ENCODE data around the gene AVPR1B.

AVPR1B gene

GRCh38 chr1:206087091-206087490 lies 30.1 kb downstream of the AVPR1B start:
- Histone ChIP-seq H3K4me3 (ENCODE audit: control insufficient read depth in 1 of 7, extremely low read depth in 1 of 7, insufficient read depth in 4 of 7, low read depth in 2 of 7, low read length in 6 of 7) (peak overlapping the region in 1 of 7 experiments; percentile 45), H3K27ac (ENCODE audit: insufficient read depth in 1 of 2, low read depth in 1 of 2, low read length in 2 of 2, poor library complexity in 1 of 2, severe bottlenecking in 2 of 2) (no peak overlapping the region), H3K27me3 (replicated peaks in 2 of 5; ENCODE audit: control insufficient read depth in 4 of 5, insufficient read depth in 5 of 5, low read length in 4 of 5) (no peaks in the 10 kb centered on the region), H3K9me3 (ENCODE audit: control extremely low read depth in 1 of 5, control insufficient read depth in 4 of 5, insufficient read depth in 2 of 5, low read depth in 1 of 5, low read length in 4 of 5) (no peaks in the 10 kb centered on the region), H3K36me3 (ENCODE audit: control insufficient read depth in 4 of 4, insufficient read depth in 4 of 4, low read length in 3 of 4) (no peaks in the 10 kb centered on the region), H3K4me1 (ENCODE audit: control extremely low read depth in 1 of 4, control insufficient read depth in 4 of 4, insufficient read depth in 4 of 4, low read length in 3 of 4) (peaks cover 6 to 54% (median 32%) of the 10 kb centered on the region in 4 experiments)
- ChIA-PET POLR2A (no interaction called here), CTCF (interaction anchor here (0.8 to 2.1 kb wide), 2 partner anchors 9 to 47 kb away, joined by 3 to 7 read pairs; no protein-coding TSS in a partner anchor)
- 96% methylated on average over 3 of the region's 3 CpGs for WGBS (ENCODE audit: insufficient coverage)
- no peak for DNase-seq

GRCh38 chr1:206083750-206084149 lies 33.4 kb downstream of the AVPR1B start:
- DNase-seq: no peak
- no peaks in the 10 kb centered on the region for H3K36me3 ChIP-seq (ENCODE audit: control insufficient read depth in 4 of 4, insufficient read depth in 4 of 4, low read length in 3 of 4)
- H3K4me1 ChIP-seq (ENCODE audit: control extremely low read depth in 1 of 4, control insufficient read depth in 4 of 4, insufficient read depth in 4 of 4, low read length in 3 of 4): peaks cover 9 to 59% (median 52%) of the 10 kb centered on the region in 4 experiments

DNA sequence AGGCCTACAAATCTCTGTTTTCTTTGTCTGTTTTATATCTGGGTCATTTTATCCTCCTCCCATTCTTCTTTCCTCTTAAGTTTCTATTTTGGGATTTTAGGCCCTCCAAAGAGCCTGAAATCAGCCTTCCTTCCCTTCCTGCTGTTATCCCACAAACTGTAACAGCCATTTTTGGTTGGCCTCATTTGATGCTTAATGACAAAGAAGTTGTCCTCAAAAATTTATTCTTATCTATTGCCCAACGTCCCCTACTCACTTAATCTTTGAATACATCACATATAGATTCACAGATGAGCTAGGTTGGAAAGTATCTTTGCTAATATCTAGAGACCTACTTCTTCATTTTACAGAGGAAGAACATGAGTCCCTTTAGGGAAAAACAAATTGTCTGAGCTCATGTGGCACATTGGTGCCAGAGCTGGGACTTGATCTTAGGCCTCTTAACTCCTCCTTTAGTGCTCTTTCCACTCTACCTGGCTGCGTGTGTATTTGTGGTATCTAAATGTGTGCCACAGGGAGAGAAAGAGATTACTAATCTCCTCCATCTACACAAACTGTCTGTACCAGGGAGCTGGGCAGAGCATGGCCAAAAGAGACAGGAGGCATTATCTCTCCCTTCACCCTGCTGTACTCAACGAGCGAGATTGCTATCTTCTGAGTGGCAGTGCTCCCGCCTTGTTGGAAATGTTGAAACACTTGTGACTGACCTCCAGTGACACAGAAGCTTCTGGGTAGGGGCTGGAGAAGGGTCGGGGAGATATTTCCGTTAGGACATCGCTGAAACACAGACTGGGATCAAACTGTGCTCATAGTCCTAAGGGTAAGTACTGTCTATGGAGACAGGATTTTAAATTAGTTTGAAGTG lies 34.1 kb downstream of the AVPR1B start:
- Histone ChIP-seq H3K27me3 (replicated peaks in 2 of 5; ENCODE audit: control insufficient read depth in 4 of 5, insufficient read depth in 5 of 5, low read length in 4 of 5) (no peaks in the 10 kb centered on the region), H3K4me3 (ENCODE audit: control insufficient read depth in 1 of 7, extremely low read depth in 1 of 7, insufficient read depth in 4 of 7, low read depth in 2 of 7, low read length in 6 of 7) (peak overlapping the region in 2 of 7 experiments; percentile 6 to 32), H3K9me3 (ENCODE audit: control extremely low read depth in 1 of 5, control insufficient read depth in 4 of 5, insufficient read depth in 2 of 5, low read depth in 1 of 5, low read length in 4 of 5) (no peaks in the 10 kb centered on the region), H3K36me3 (ENCODE audit: control insufficient read depth in 4 of 4, insufficient read depth in 4 of 4, low read length in 3 of 4) (no peaks in the 10 kb centered on the region), H3K4me1 (ENCODE audit: control extremely low read depth in 1 of 4, control insufficient read depth in 4 of 4, insufficient read depth in 4 of 4, low read length in 3 of 4) (peaks cover 9 to 61% (median 56%) of the 10 kb centered on the region in 4 experiments), H3K27ac (ENCODE audit: insufficient read depth in 1 of 2, low read depth in 1 of 2, low read length in 2 of 2, poor library complexity in 1 of 2, severe bottlenecking in 2 of 2) (peak overlapping the region; percentile 40 to 52)
- peak in 1 of 3 donors; percentile 28 for DNase-seq
- ChIA-PET CTCF (interaction anchor here (0.6 to 4.9 kb wide), 11 partner anchors 7 to 54 kb away, joined by 3 to 25 read pairs (median 3); partner anchors contain the start of gene AVPR1B), POLR2A (interaction anchor here (1.0 kb wide), 1 partner anchor 8 kb away, joined by 3 read pairs; no protein-coding TSS in a partner anchor)
- 55% methylated on average over 4 of the region's 8 CpGs for WGBS (ENCODE audit: insufficient coverage)

More at GRCh38 chr1:206083750-206084149, 33.4 kb downstream of the AVPR1B start:
- CTCF ChIA-PET: interaction anchor here (0.6 to 4.9 kb wide), 11 partner anchors 8 to 34 kb away, joined by 3 to 25 read pairs (median 3); partner anchors contain the start of gene AVPR1B
- 88% methylated on average over 1 of the region's 2 CpGs for WGBS (ENCODE audit: insufficient coverage)
- Histone ChIP-seq H3K27me3 (replicated peaks in 2 of 5; ENCODE audit: control insufficient read depth in 4 of 5, insufficient read depth in 5 of 5, low read length in 4 of 5) (no peaks in the 10 kb centered on the region), H3K4me3 (ENCODE audit: control insufficient read depth in 1 of 7, extremely low read depth in 1 of 7, insufficient read depth in 4 of 7, low read depth in 2 of 7, low read length in 6 of 7) (peak overlapping the region in 3 of 7 experiments; percentile 6 to 43 (median 32)), H3K27ac (ENCODE audit: insufficient read depth in 1 of 2, low read depth in 1 of 2, low read length in 2 of 2, poor library complexity in 1 of 2, severe bottlenecking in 2 of 2) (no peak overlapping the region), H3K9me3 (ENCODE audit: control extremely low read depth in 1 of 5, control insufficient read depth in 4 of 5, insufficient read depth in 2 of 5, low read depth in 1 of 5, low read length in 4 of 5) (no peaks in the 10 kb centered on the region)
- POLR2A ChIA-PET: interaction anchor here (1.0 kb wide), 1 partner anchor 9 kb away, joined by 3 read pairs; no protein-coding TSS in a partner anchor

DNA sequence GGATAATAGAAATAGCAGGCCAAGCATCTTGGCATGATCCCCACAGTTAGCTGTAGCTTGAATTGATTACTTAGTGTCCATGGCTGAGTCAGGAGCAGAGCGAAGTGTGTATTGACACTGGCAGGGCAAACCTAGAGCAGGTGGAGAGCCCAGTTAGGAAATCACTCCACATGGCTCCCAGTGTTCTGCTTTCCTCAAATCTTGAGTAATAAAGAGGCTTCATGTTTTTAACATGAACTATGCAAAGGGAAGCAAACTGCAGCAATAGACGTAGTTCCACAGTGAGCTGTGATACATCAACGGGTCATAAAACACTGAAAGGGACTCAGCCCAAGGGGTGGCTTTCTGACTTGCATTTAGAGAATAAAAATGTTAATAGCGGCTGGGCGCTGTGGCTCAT lies 35.3 kb downstream of the AVPR1B start:
- no peaks in the 10 kb centered on the region for H3K27me3 ChIP-seq (replicated peaks in 2 of 5; ENCODE audit: control insufficient read depth in 4 of 5, insufficient read depth in 5 of 5, low read length in 4 of 5)
- H3K4me1 ChIP-seq (ENCODE audit: control extremely low read depth in 1 of 4, control insufficient read depth in 4 of 4, insufficient read depth in 4 of 4, low read length in 3 of 4): peaks cover 9 to 59% (median 54%) of the 10 kb centered on the region in 4 experiments
- no peaks in the 10 kb centered on the region for H3K9me3 ChIP-seq (ENCODE audit: control extremely low read depth in 1 of 5, control insufficient read depth in 4 of 5, insufficient read depth in 2 of 5, low read depth in 1 of 5, low read length in 4 of 5)
- H3K36me3 ChIP-seq (ENCODE audit: control insufficient read depth in 4 of 4, insufficient read depth in 4 of 4, low read length in 3 of 4): no peaks in the 10 kb centered on the region
- peak in 2 of 3 donors; percentile 61 to 71 for DNase-seq
- H3K4me3 ChIP-seq (ENCODE audit: control insufficient read depth in 1 of 7, extremely low read depth in 1 of 7, insufficient read depth in 4 of 7, low read depth in 2 of 7, low read length in 6 of 7): no peak overlapping the region
- POLR2A ChIA-PET: no interaction called here
- H3K27ac ChIP-seq (ENCODE audit: insufficient read depth in 1 of 2, low read depth in 1 of 2, low read length in 2 of 2, poor library complexity in 1 of 2, severe bottlenecking in 2 of 2): no peak overlapping the region
- CTCF ChIA-PET: interaction anchor here (0.8 to 4.9 kb wide), 6 partner anchors 8 to 52 kb away, joined by 3 to 25 read pairs (median 6); no protein-coding TSS in a partner anchor
- WGBS (ENCODE audit: insufficient coverage): 90% methylated on average over 5 of the region's 5 CpGs

- WGBS (ENCODE audit: insufficient coverage): 10% methylated on average over 5 of the region's 8 CpGs
- no peaks in the 10 kb centered on the region for H3K36me3 ChIP-seq (ENCODE audit: control insufficient read depth in 4 of 4, insufficient read depth in 4 of 4, low read length in 3 of 4)
- no peaks in the 10 kb centered on the region for H3K9me3 ChIP-seq (ENCODE audit: control extremely low read depth in 1 of 5, control insufficient read depth in 4 of 5, insufficient read depth in 2 of 5, low read depth in 1 of 5, low read length in 4 of 5)
- ChIA-PET POLR2A (interaction anchor here (0.8 kb wide), 1 partner anchor 50 kb away, joined by 3 read pairs; no protein-coding TSS in a partner anchor), CTCF (interaction anchor here (1.0 to 3.7 kb wide), 7 partner anchors 9 to 49 kb away, joined by 4 to 19 read pairs (median 5); no protein-coding TSS in a partner anchor)
- H3K27me3 ChIP-seq (replicated peaks in 2 of 5; ENCODE audit: control insufficient read depth in 4 of 5, insufficient read depth in 5 of 5, low read length in 4 of 5): no peaks in the 10 kb centered on the region
- H3K27ac ChIP-seq (ENCODE audit: insufficient read depth in 1 of 2, low read depth in 1 of 2, low read length in 2 of 2, poor library complexity in 1 of 2, severe bottlenecking in 2 of 2): no peak overlapping the region
- peaks cover 9 to 63% (median 54%) of the 10 kb centered on the region in 4 experiments for H3K4me1 ChIP-seq (ENCODE audit: control extremely low read depth in 1 of 4, control insufficient read depth in 4 of 4, insufficient read depth in 4 of 4, low read length in 3 of 4)
- DNase-seq: peak in 2 of 3 donors; percentile 63 to 73
- peak overlapping the region in 2 of 7 experiments; percentile 10 to 26 for H3K4me3 ChIP-seq (ENCODE audit: control insufficient read depth in 1 of 7, extremely low read depth in 1 of 7, insufficient read depth in 4 of 7, low read depth in 2 of 7, low read length in 6 of 7)
Observed at GRCh38 chr1:206080026-206080820, 37.0 kb downstream of the AVPR1B start.

DNA sequence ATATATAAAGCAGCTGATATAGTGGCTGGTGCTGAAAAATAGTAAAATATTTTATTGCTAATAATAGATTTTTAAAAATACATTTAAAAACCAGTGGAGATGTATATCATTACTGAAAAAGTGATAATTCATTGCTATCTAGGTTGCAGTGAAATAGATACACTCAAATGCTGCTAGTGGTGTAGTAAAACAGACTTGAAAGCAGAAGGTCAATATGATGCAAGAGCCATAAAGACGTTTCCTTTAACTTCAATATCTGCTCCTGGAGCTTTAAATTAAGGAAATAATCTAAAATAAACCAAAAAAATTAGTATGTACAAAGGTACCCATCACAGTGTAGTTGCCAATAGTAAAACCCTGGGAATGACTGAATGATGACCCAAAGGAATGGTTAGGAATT lies 38.1 kb downstream of the AVPR1B start:
- POLR2A ChIA-PET: no interaction called here

More for the DNA sequence above, 38.1 kb downstream of the AVPR1B start:
- Histone ChIP-seq H3K27me3 (replicated peaks in 2 of 5; ENCODE audit: control insufficient read depth in 4 of 5, insufficient read depth in 5 of 5, low read length in 4 of 5) (no peaks in the 10 kb centered on the region), H3K27ac (ENCODE audit: insufficient read depth in 1 of 2, low read depth in 1 of 2, low read length in 2 of 2, poor library complexity in 1 of 2, severe bottlenecking in 2 of 2) (peak overlapping the region in 1 of 2 experiments; percentile 15), H3K36me3 (ENCODE audit: control insufficient read depth in 4 of 4, insufficient read depth in 4 of 4, low read length in 3 of 4) (no peaks in the 10 kb centered on the region), H3K9me3 (ENCODE audit: control extremely low read depth in 1 of 5, control insufficient read depth in 4 of 5, insufficient read depth in 2 of 5, low read depth in 1 of 5, low read length in 4 of 5) (no peaks in the 10 kb centered on the region), H3K4me3 (ENCODE audit: control insufficient read depth in 1 of 7, extremely low read depth in 1 of 7, insufficient read depth in 4 of 7, low read depth in 2 of 7, low read length in 6 of 7) (no peak overlapping the region), H3K4me1 (ENCODE audit: control extremely low read depth in 1 of 4, control insufficient read depth in 4 of 4, insufficient read depth in 4 of 4, low read length in 3 of 4) (peaks cover 14 to 74% (median 60%) of the 10 kb centered on the region in 4 experiments)
- WGBS (ENCODE audit: insufficient coverage): no CpG with 5 or more reads among the region's 1 CpG
- peak in 1 of 3 donors; percentile 41 for DNase-seq
- CTCF ChIA-PET: interaction anchor here (0.6 to 2.1 kb wide), 5 partner anchors 10 to 48 kb away, joined by 3 to 8 read pairs (median 4); no protein-coding TSS in a partner anchor
